ENCODE measurements around the gene RASEF.

- TF ChIP-seq CTCF (IDR thresholded peaks at IDR 0.05) (no peak), POLR2A (IDR thresholded peaks at IDR 0.05) (no peak)
Observed at GRCh38 chr9:83069651-83070050, 6.7 kb upstream of the RASEF start.
